K562 (cell line): ENCODE measurements around the gene MYLK3. TPM values are rescaled to one million over a fixed set of nuclear protein-coding genes. Genes with fewer than 3 reads are reported as not detected.
A peak's percentile ranks its signal among the peaks of the same experiment; 100 is the strongest.

ENCODE experiments used
- ATAC-seq: fragments of 200-7000 bp; cut with Tn5 transposase; 3 replicates; pipeline ENCODE4 v1.9.1; 2020; ENCODE audit warnings: moderate library complexity
- BruUV-seq: library from RNA; stranded (reverse); fragments of 400-500 nt; replicated peaks from 2 replicates; lab custom pipeline; 2021; lab: Mats Ljungman, UMichigan
- CTCF ChIA-PET: fragments of 300-600 bp; formaldehyde crosslinking; extraction: SDS; loops from one replicate; lab custom pipeline; 2021; ENCODE audit warnings: low intra/inter-chr PET ratio; lab: Yijun Ruan, JAX
- POLR2A ChIA-PET: fragments of 300-600, 350-650 bp; sonication (Branson Sonifier 250); formaldehyde crosslinking; extraction: SDS; loops from one replicate; lab custom pipeline; 2021; ENCODE audit warnings: antibody characterized with exemption, inconsistent platforms; lab: Yijun Ruan, JAX
- DNase-seq, 4 experiments: peaks; one replicate each; pipeline versions ENCODE4 v3.0.0 to v3.0.0-alpha.2; 2011 to 2018; ENCODE audit warnings: low spot score in 3 of 4, mixed read lengths in 3 of 4; ENCODE audit errors: extremely low read depth in 1 of 4
- FAIRE-seq: peaks from 2 replicates; lab custom pipeline; 2011; peaks lifted over from hg19 to GRCh38; lab: Jason Lieb, UNC
- H2AFZ ChIP-seq: 2 replicates; pipeline ENCODE4 v1.6.0; 2011; ENCODE audit warnings: low read depth, low read length, control low read depth, inconsistent platforms
- H3K27ac ChIP-seq: fragments of 200-600 bp; 3 replicates; pipeline ENCODE4 v1.8.0; 2011; ENCODE audit warnings: low read depth, mild to moderate bottlenecking, control low read depth, inconsistent platforms, low read length, moderate library complexity, mixed read lengths; ENCODE audit errors: extremely low read depth
- H3K27me3 ChIP-seq, 2 experiments: fragments of 300-600 bp in 1 of 2; 2 replicates in 1 of 2; 3 replicates in 1 of 2; pipeline versions ENCODE4 v1.6.0 to v1.8.0; 2011; ENCODE audit warnings: inconsistent platforms in 2 of 2, low read length in 2 of 2, mild to moderate bottlenecking in 1 of 2, mixed read lengths in 1 of 2, moderate library complexity in 1 of 2; ENCODE audit not compliant: control insufficient read depth in 2 of 2, insufficient read depth in 2 of 2
- H3K36me3 ChIP-seq: fragments of 300-600 bp; 3 replicates; pipeline ENCODE4 v1.8.0; 2011; ENCODE audit warnings: mild to moderate bottlenecking, low read length, inconsistent platforms; ENCODE audit not compliant: control insufficient read depth, insufficient read depth
- H3K4me1 ChIP-seq, 2 experiments: fragments of 200-600 bp in 1 of 2; replicated peaks in 1 of 2; 2 replicates in 1 of 2; 3 replicates in 1 of 2; pipeline versions ENCODE4 v1.5.1 to v1.8.0; 2011; ENCODE audit warnings: inconsistent platforms in 2 of 2, low read length in 2 of 2, mild to moderate bottlenecking in 1 of 2, mixed read lengths in 1 of 2, moderate library complexity in 1 of 2; ENCODE audit not compliant: control insufficient read depth in 2 of 2, insufficient read depth in 2 of 2
- H3K4me2 ChIP-seq: 2 replicates; pipeline ENCODE4 v1.6.1; 2011; ENCODE audit warnings: low read length, control low read depth, inconsistent platforms, mixed read lengths; ENCODE audit not compliant: insufficient read depth
- H3K4me3 ChIP-seq: fragments of 200-600 bp; sonication (generic), shearing (Covaris generic); 2 replicates; pipeline ENCODE4 v1.5.1; 2016; ENCODE audit warnings: control low read depth, inconsistent platforms
- H3K79me2 ChIP-seq: fragments of 200-600 bp; 3 replicates; pipeline ENCODE4 v1.8.0; 2011; ENCODE audit warnings: low read length, inconsistent platforms; ENCODE audit not compliant: control insufficient read depth, insufficient read depth
- H3K9ac ChIP-seq, 2 experiments: 2 replicates each; pipeline versions ENCODE4 v1.6.0 to v1.6.1; 2011; ENCODE audit warnings: low read depth in 2 of 2, low read length in 2 of 2, control low read depth in 1 of 2, inconsistent platforms in 1 of 2, mild to moderate bottlenecking in 1 of 2, mixed read lengths in 1 of 2; ENCODE audit not compliant: insufficient read depth in 1 of 2
- H3K9me1 ChIP-seq: one replicate; pipeline ENCODE4 v1.6.0; 2011; ENCODE audit warnings: inconsistent platforms, mild to moderate bottlenecking, low read length, moderate library complexity; ENCODE audit not compliant: control insufficient read depth, insufficient read depth
- H3K9me3 ChIP-seq: replicated peaks from 2 replicates; pipeline ENCODE4 v1.5.1; 2011; ENCODE audit warnings: low read depth, low read length, inconsistent platforms; ENCODE audit not compliant: control insufficient read depth, insufficient read depth
- H4K20me1 ChIP-seq: replicated peaks from 2 replicates; pipeline ENCODE4 v1.6.1; 2011; ENCODE audit warnings: low read length, inconsistent platforms, mixed read lengths; ENCODE audit not compliant: control insufficient read depth, insufficient read depth
- COPS2 ChIP-seq: fragments of 450-650 bp; conservative IDR thresholded peaks from 2 replicates; pipeline ENCODE4 v1.6.1; 2016; ENCODE audit warnings: mild to moderate bottlenecking, moderate library complexity
- DIDO1 ChIP-seq: fragments of 450-650 bp; IDR thresholded peaks from 2 replicates; pipeline ENCODE4 v1.6.1; 2016; ENCODE audit warnings: low read depth, missing biosample characterization, missing genetic modification characterization
- ERF ChIP-seq: fragments of 450-650 bp; formaldehyde crosslinking; IDR thresholded peaks from 2 replicates; pipeline ENCODE4 v1.4.0; 2020; ENCODE audit warnings: mild to moderate bottlenecking, mixed read lengths
- ETV5 ChIP-seq: sonication (generic); formaldehyde crosslinking; IDR thresholded peaks from 2 replicates; pipeline ENCODE4 v1.4.0; 2020; ENCODE audit warnings: low read depth, mild to moderate bottlenecking, missing genetic modification reagents
- FOXA3 ChIP-seq, 2 experiments: fragments of 450-650 bp in 1 of 2; sonication (generic) in 1 of 2; formaldehyde crosslinking; IDR thresholded peaks in 1 of 2; conservative IDR thresholded peaks in 1 of 2; 2 replicates each; pipeline versions ENCODE4 v1.4.0 to v1.8.0; 2020 to 2022; ENCODE audit warnings: mild to moderate bottlenecking in 2 of 2, missing genetic modification reagents in 1 of 2
- FOXO4 ChIP-seq: fragments of 450-650 bp; formaldehyde crosslinking; IDR thresholded peaks from 2 replicates; pipeline ENCODE4 v1.4.0; 2020; ENCODE audit warnings: mild to moderate bottlenecking, moderate library complexity
- HLTF ChIP-seq: fragments of 450-650 bp; IDR thresholded peaks from 2 replicates; pipeline ENCODE4 v1.6.1; 2016
- KDM1A ChIP-seq, 2 experiments: fragments of 450-650 bp; IDR thresholded peaks; 2 replicates each; pipeline ENCODE4 v1.6.1; 2016; ENCODE audit warnings: mild to moderate bottlenecking in 2 of 2
- NCOA1 ChIP-seq: fragments of 450-650 bp; IDR thresholded peaks from 2 replicates; pipeline ENCODE4 v1.6.1; 2016; ENCODE audit warnings: low read depth
- PHTF2 ChIP-seq: fragments of 250-450 bp; sonication (Bioruptor Pico); IDR thresholded peaks from 2 replicates; pipeline ENCODE4 v1.5.0; 2021; ENCODE audit warnings: mild to moderate bottlenecking
- SAFB ChIP-seq: fragments of 200-400 bp; formaldehyde crosslinking; IDR thresholded peaks from 2 replicates; pipeline ENCODE4 v1.6.1; 2017; ENCODE audit warnings: low read depth, low read length, borderline replicate concordance
- SIRT6 ChIP-seq: IDR thresholded peaks from one replicate; pipeline ENCODE4 v1.6.1; 2012; ENCODE audit warnings: low read depth, mild to moderate bottlenecking, control low read depth, inconsistent platforms, low read length, moderate library complexity
- SMAD1 ChIP-seq: fragments of 150-350 bp; IDR thresholded peaks from 2 replicates; pipeline ENCODE4 v1.6.1; 2014; ENCODE audit warnings: low read length, low read depth; ENCODE audit not compliant: partially characterized antibody
- STAG1 ChIP-seq: sonication (generic); formaldehyde crosslinking; IDR thresholded peaks from 2 replicates; pipeline ENCODE4 v1.5.0; 2020; ENCODE audit warnings: missing genetic modification reagents, borderline replicate concordance
- TRIM24 ChIP-seq, 2 experiments: fragments of 450-650 bp; IDR thresholded peaks; 2 replicates each; pipeline ENCODE4 v1.6.1; 2016
- ZNF274 ChIP-seq: IDR thresholded peaks from 2 replicates; pipeline ENCODE4 v1.6.1; 2011; ENCODE audit warnings: low read depth, mild to moderate bottlenecking, low read length, moderate library complexity, borderline replicate concordance
- ZNF583 ChIP-seq: fragments of 250-450 bp; sonication (Bioruptor Pico); IDR thresholded peaks from 2 replicates; pipeline ENCODE4 v1.4.0; 2020
- WGBS: fragments of 100-300 bp; shearing (Covaris generic); methylation state at CpG from one replicate; pipeline ENCODE4 v1.1.6; 2016; ENCODE audit warnings: low coverage, mixed read lengths; ENCODE audit not compliant: insufficient coverage; ENCODE audit errors: missing lambda C conversion rate; 5-methylcytosine and 5-hydroxymethylcytosine counted together
- in situ Hi-C: fragments of 300-500 bp; cut with MboI; formaldehyde crosslinking; loops from 4 replicates; pipeline ENCODE4 v1.15.0; 2018; ENCODE audit warnings: inconsistent platforms, mixed read lengths
- intact Hi-C: fragments of 100-400 bp; cut with micrococcal nuclease; formaldehyde crosslinking; loops from 2 replicates; pipeline ENCODE4 v1.14.2; 2022
- polyA plus RNA-seq, 8 experiments: library from polyadenylated mRNA; depleted of rRNA in 4 of 8; stranded (reverse) in 5 of 8; unstranded in 3 of 8; fragments of >200 nt; fragmentation: Nextera tagmentation in 2 of 8; fragmentation: Illumina TruSeq in 1 of 8; extraction: Ambion mirVana in 2 of 8; extraction: Trizol in 1 of 8; gene quantifications; 2 replicates each; pipeline versions ENCODE4 v1.2.1 to v1.2.3, GENCODE V29; 2011 to 2014; ENCODE audit warnings: inconsistent platforms in 1 of 8, missing spikeins in 1 of 8
- total RNA-seq, 7 experiments: library from RNA; depleted of rRNA in 6 of 7; stranded (reverse); fragments of >200 nt in 6 of 7; fragmentation: Illumina TruSeq in 2 of 7; extraction: Trizol in 2 of 7; gene quantifications; 2 replicates each; pipeline versions ENCODE4 v1.2.1 to v1.2.3, GENCODE V29; 2011 to 2021; ENCODE audit warnings: low replicate concordance in 1 of 7

The MYLK3 gene
- total and polyA plus RNA-seq, 9 of the 15 experiments (the other 6 are each of a cell fraction or from before 2014, with no cell fraction given) = 0.69 to 10.7 (median 4.7) TPM

- WGBS = 40% methylated on average over 9 of the region's 9 CpGs
- no peaks in the 10 kb centered on the region for H3K9me1 ChIP-seq
- TF ChIP-seq SAFB (no peak), ETV5 (no peak), ZNF274 (no peak), PHTF2 (CRISPR knock-in tag) (no peak), NCOA1 (no peak), FOXO4 (no peak), SMAD1 (no peak), ERF (CRISPR knock-in tag) (no peak), DIDO1 (tag) (no peak), FOXA3 (CRISPR knock-in tag; conservative IDR thresholded peaks at IDR 0.05 in 1 of 2, IDR thresholded peaks at IDR 0.05 in 1 of 2) (no peak), ZNF583 (CRISPR knock-in tag) (no peak), STAG1 (CRISPR knock-in tag) (no peak), KDM1A (IDR thresholded peaks at IDR 0.05) (no peak), SIRT6 (no peak), HLTF (no peak), COPS2 (no peak), TRIM24 (IDR thresholded peaks at IDR 0.05) (no peak)
- H3K9ac ChIP-seq = 0 out of 4 replicates have a peak overlapping the region, but pooled peaks of 1 of the 2 experiments have one; percentile 35
- no peaks in the 10 kb centered on the region for H3K27me3 ChIP-seq
- no peak for FAIRE-seq
- H3K4me2 ChIP-seq = no peak overlapping the region
- H3K79me2 ChIP-seq = no peaks in the 10 kb centered on the region
- BruUV-seq = no TSS peak
- no peaks in the 10 kb centered on the region for H4K20me1 ChIP-seq
- ChIA-PET CTCF (no interaction called here), POLR2A (interaction anchor here (0.5 kb wide), 1 partner anchor 20 kb away, joined by 3 read pairs; no protein-coding TSS in a partner anchor)
- no peaks in the 10 kb centered on the region for H3K9me3 ChIP-seq
- no peak overlapping the region for H2AFZ ChIP-seq
- no peak overlapping the region for H3K27ac ChIP-seq
- DNase-seq = no peak
- intact Hi-C loops (no loop called here), in situ Hi-C loops (no loop called here)
- H3K4me3 ChIP-seq = no peak overlapping the region
- no peak for ATAC-seq
- peaks cover 0 to 16% of the 10 kb centered on the region in 2 experiments; a peak in 1 of 5 replicates for H3K4me1 ChIP-seq
- no peaks in the 10 kb centered on the region for H3K36me3 ChIP-seq
These were observed 14.8 kb downstream of the MYLK3 start for GRCh38 chr16:46733319-46733830.
